HG03457 (cell line): ENCODE results near the gene SOX30.

Experiments used
- ATAC-seq: cut with Tn5 transposase; IDR thresholded peaks from one replicate; pipeline ENCODE4 v1.9.1; 2021; ENCODE audit warnings: moderate number of reproducible peaks; ENCODE audit not compliant: unreplicated experiment

SOX30 gene

GRCh38 chr5:157610990-157611389 is 41.2 kb downstream of the SOX30 start:
- no peak for ATAC-seq

GRCh38 chr5:157608972-157609565 is 43.2 kb downstream of the SOX30 start:
- no peak for ATAC-seq

GRCh38 chr5:157607371-157608161 is 44.7 kb downstream of the SOX30 start:
- no peak for ATAC-seq

- ATAC-seq = no peak
These were observed 46.2 kb downstream of the SOX30 start for GRCh38 chr5:157606046-157606445.

GRCh38 chr5:157603333-157604190 is 48.7 kb downstream of the SOX30 start:
- ATAC-seq = no peak

GRCh38 chr5:157602505-157602904 is 49.7 kb downstream of the SOX30 start:
- peak; percentile 46 for ATAC-seq

GRCh38 chr5:157600252-157600651 is 52.0 kb downstream of the SOX30 start:
- ATAC-seq = no peak

GRCh38 chr5:157599565-157599964 is 52.7 kb downstream of the SOX30 start:
- ATAC-seq = no peak

GRCh38 chr5:157598350-157598936 is 53.8 kb downstream of the SOX30 start:
- no peak for ATAC-seq

GRCh38 chr5:157597277-157597676 is 55.0 kb downstream of the SOX30 start:
- no peak for ATAC-seq

- ATAC-seq = peak; percentile 69
These were observed 55.8 kb downstream of the SOX30 start for GRCh38 chr5:157596487-157596886.

GRCh38 chr5:157594675-157595459 is 57.4 kb downstream of the SOX30 start:
- no peak for ATAC-seq

- no peak for ATAC-seq
These were observed 58.0 kb downstream of the SOX30 start for GRCh38 chr5:157594257-157594656.

GRCh38 chr5:157593052-157593757 is 59.0 kb downstream of the SOX30 start:
- ATAC-seq = no peak

GRCh38 chr5:157592594-157592993 is 59.6 kb downstream of the SOX30 start:
- no peak for ATAC-seq

GRCh38 chr5:157590478-157590877 is 61.8 kb downstream of the SOX30 start:
- no peak for ATAC-seq

- ATAC-seq = no peak
These were observed 67.6 kb downstream of the SOX30 start for GRCh38 chr5:157584628-157585027.

- peak; percentile 54 for ATAC-seq
These were observed 69.3 kb downstream of the SOX30 start for GRCh38 chr5:157582731-157583620.

- ATAC-seq = no peak
These were observed 70.3 kb downstream of the SOX30 start for GRCh38 chr5:157581901-157582300.
